CD4-positive, alpha-beta memory T cell (primary cell): ENCODE measurements around the gene TOB2. TPM values are rescaled to one million over a fixed set of nuclear protein-coding genes. Genes with fewer than 3 reads are reported as not detected.

ENCODE experiments used
- CTCF ChIA-PET: fragments of 350-600 bp; sonication (Branson Sonifier 250); formaldehyde crosslinking; loops from one replicate; lab custom pipeline; 2021; ENCODE audit warnings: inconsistent platforms; ENCODE audit not compliant: partially characterized antibody; lab: Charles Lee
- POLR2A ChIA-PET: fragments of 350-600 bp; sonication (Branson Sonifier 250); formaldehyde crosslinking; loops from one replicate; lab custom pipeline; 2021; ENCODE audit not compliant: partially characterized antibody; lab: Charles Lee
- DNase-seq, 5 donors: peaks; one replicate each; pipeline versions ENCODE4 v3.0.0 to v3.0.0-alpha.2; 2020 to 2022; ENCODE audit warnings: mixed read lengths in 1 of 5
- H3K27ac ChIP-seq: one replicate; pipeline ENCODE4 v1.7.0; 2013; ENCODE audit warnings: low read depth, low read length
- H3K27me3 ChIP-seq: 2 replicates; pipeline ENCODE4 v1.7.0; 2013; ENCODE audit warnings: mild to moderate bottlenecking, low read length, moderate library complexity; ENCODE audit not compliant: insufficient read depth
- H3K36me3 ChIP-seq: 2 replicates; pipeline ENCODE4 v1.7.0; 2013; ENCODE audit warnings: mild to moderate bottlenecking, low read length, moderate library complexity; ENCODE audit not compliant: insufficient read depth
- H3K4me1 ChIP-seq: 2 replicates; pipeline ENCODE4 v1.7.0; 2013; ENCODE audit warnings: mild to moderate bottlenecking, low read length, moderate library complexity; ENCODE audit not compliant: insufficient read depth
- H3K4me3 ChIP-seq, 2 donors: one replicate each; pipeline ENCODE4 v1.7.0; 2013; ENCODE audit warnings: low read length in 2 of 2, mild to moderate bottlenecking in 1 of 2
- H3K9me3 ChIP-seq, 2 donors: one replicate each; pipeline ENCODE4 v1.7.0; 2013; ENCODE audit warnings: low read length in 2 of 2, control low read depth in 1 of 2; ENCODE audit not compliant: control insufficient read depth in 1 of 2
- H3K27ac Mint-ChIP-seq, 7 donors: one replicate each; pipeline ENCODE4 v1.8.0; 2020 to 2021; ENCODE audit warnings: mixed read lengths in 7 of 7, mild to moderate bottlenecking in 6 of 7, inconsistent platforms in 3 of 7, moderate library complexity in 3 of 7
- H3K27me3 Mint-ChIP-seq, 2 donors: one replicate each; pipeline ENCODE4 v1.8.0; 2020 to 2021; ENCODE audit warnings: mixed read lengths in 2 of 2
- H3K36me3 Mint-ChIP-seq, 2 donors: one replicate each; pipeline ENCODE4 v1.8.0; 2020 to 2021; ENCODE audit warnings: mixed read lengths in 2 of 2, inconsistent platforms in 1 of 2, mild to moderate bottlenecking in 1 of 2
- H3K4me1 Mint-ChIP-seq, 4 donors: one replicate each; pipeline ENCODE4 v1.8.0; 2020 to 2021; ENCODE audit warnings: mixed read lengths in 4 of 4, mild to moderate bottlenecking in 1 of 4
- H3K4me3 Mint-ChIP-seq, 8 donors: one replicate each; pipeline ENCODE4 v1.8.0; 2020 to 2021; ENCODE audit warnings: mixed read lengths in 8 of 8, mild to moderate bottlenecking in 7 of 8, moderate library complexity in 6 of 8, inconsistent platforms in 3 of 8
- H3K9me3 Mint-ChIP-seq, 8 donors: one replicate each; pipeline ENCODE4 v1.8.0; 2020 to 2021; ENCODE audit warnings: mixed read lengths in 8 of 8, mild to moderate bottlenecking in 5 of 8, inconsistent platforms in 3 of 8, moderate library complexity in 1 of 8
- intact Hi-C: fragments of 100-400 bp; cut with micrococcal nuclease; formaldehyde crosslinking; loops from one replicate; pipeline ENCODE4 v1.15.1; 2023
- polyA plus RNA-seq, 2 donors: library from polyadenylated mRNA; unstranded; fragments of 300-500 nt; fragmentation: Illumina TruSeq; gene quantifications; one replicate each; pipeline ENCODE4 v1.2.3, GENCODE V29; 2021
- total RNA-seq, 2 experiments: library from RNA; stranded (reverse); gene quantifications; one replicate each; pipeline ENCODE4 v1.2.3, GENCODE V29; 2021

TOB2 gene
- total and polyA plus RNA-seq, 4 experiments from 2014 or later, result 9.6 to 38.7 (median 32.0) TPM

- Mint-ChIP-seq H3K4me1 (peaks cover 3 to 27% (median 12%) of the 10 kb centered on the region in 4 donors), H3K4me3 (no peak overlapping the region), H3K9me3 (no peaks in the 10 kb centered on the region), H3K27me3 (no peaks in the 10 kb centered on the region), H3K36me3 (peaks cover 12 to 39% of the 10 kb centered on the region in 2 donors), H3K27ac (peak overlapping the region in 3 of 7 donors; percentile 37 to 42 (median 38))
- H3K27me3 ChIP-seq, result no peaks in the 10 kb centered on the region
- intact Hi-C loops, result no loop called here
- peaks cover 3% of the 10 kb centered on the region for H3K4me1 ChIP-seq
- CTCF ChIA-PET, result no interaction called here
- H3K9me3 ChIP-seq, result no peaks in the 10 kb centered on the region
- H3K4me3 ChIP-seq, result no peak overlapping the region
- POLR2A ChIA-PET, result no interaction called here
- peaks cover 21% of the 10 kb centered on the region for H3K36me3 ChIP-seq
- H3K27ac ChIP-seq, result no peak overlapping the region
- DNase-seq, result no peak
These were observed 14.9 kb downstream of the TOB2 start for GRCh38 chr22:41431656-41432055.

- no peaks in the 10 kb centered on the region for H3K9me3 Mint-ChIP-seq
- H3K27me3 ChIP-seq, result no peaks in the 10 kb centered on the region
- no peak overlapping the region for H3K4me3 Mint-ChIP-seq
- peaks cover 11 to 29% of the 10 kb centered on the region in 2 donors for H3K36me3 Mint-ChIP-seq
- POLR2A ChIA-PET, result interaction anchor here (1.5 kb wide), 1 partner anchor 19 kb away, joined by 3 read pairs; no protein-coding TSS in a partner anchor
- H3K36me3 ChIP-seq, result peaks cover 4% of the 10 kb centered on the region
- intact Hi-C loops, result no loop called here
- H3K27ac ChIP-seq, result no peak overlapping the region
- CTCF ChIA-PET, result no interaction called here
- peaks cover 10 to 31% (median 19%) of the 10 kb centered on the region in 4 donors for H3K4me1 Mint-ChIP-seq
- H3K9me3 ChIP-seq, result no peaks in the 10 kb centered on the region
- no peak for DNase-seq
- no peaks in the 10 kb centered on the region for H3K27me3 Mint-ChIP-seq
- peaks cover 17% of the 10 kb centered on the region for H3K4me1 ChIP-seq
- no peak overlapping the region for H3K4me3 ChIP-seq
- H3K27ac Mint-ChIP-seq, result peak overlapping the region in 2 of 7 donors; percentile 8 to 14
These were observed 16.7 kb downstream of the TOB2 start for GRCh38 chr22:41429951-41430332.

GRCh38 chr22:41429232-41429950, 17.2 kb downstream of the TOB2 start:
- H3K27me3 ChIP-seq, result no peaks in the 10 kb centered on the region
- H3K9me3 ChIP-seq, result no peaks in the 10 kb centered on the region
- Mint-ChIP-seq H3K9me3 (no peaks in the 10 kb centered on the region), H3K4me1 (peaks cover 10 to 27% (median 19%) of the 10 kb centered on the region in 4 donors), H3K27me3 (no peaks in the 10 kb centered on the region), H3K36me3 (peaks cover 11 to 25% of the 10 kb centered on the region in 2 donors), H3K4me3 (no peak overlapping the region), H3K27ac (peak overlapping the region in 3 of 7 donors; percentile 8 to 64 (median 14))
- intact Hi-C loops, result no loop called here
- H3K4me1 ChIP-seq, result peaks cover 17% of the 10 kb centered on the region
- POLR2A ChIA-PET, result interaction anchor here (1.0 to 1.5 kb wide), 2 partner anchors 18 to 20 kb away, joined by 3 read pairs; no protein-coding TSS in a partner anchor
- DNase-seq, result no peak
- H3K36me3 ChIP-seq, result no peaks in the 10 kb centered on the region
- H3K4me3 ChIP-seq, result no peak overlapping the region
- H3K27ac ChIP-seq, result no peak overlapping the region
- CTCF ChIA-PET, result no interaction called here

- peak; percentile 26 to 65 (median 41) for DNase-seq
- peak overlapping the region; percentile 73 to 95 (median 92) for H3K27ac Mint-ChIP-seq
- no peaks in the 10 kb centered on the region for H3K27me3 ChIP-seq
- H3K4me3 ChIP-seq, result no peak overlapping the region
- no peaks in the 10 kb centered on the region for H3K9me3 ChIP-seq
- H3K27ac ChIP-seq, result peak overlapping the region; percentile 35
- peaks cover 17% of the 10 kb centered on the region for H3K4me1 ChIP-seq
- H3K4me1 Mint-ChIP-seq, result peaks cover 10 to 17% (median 13%) of the 10 kb centered on the region in 4 donors
- H3K36me3 Mint-ChIP-seq, result peaks cover 4 to 9% of the 10 kb centered on the region in 2 donors
- ChIA-PET POLR2A (interaction anchor here (0.6 to 3.1 kb wide), 5 partner anchors 21 to 569 kb away, joined by 3 to 11 read pairs (median 4); partner anchors contain the start of genes ACO2, PHF5A, ST13 and TOB2), CTCF (interaction anchor here (3.1 kb wide), 1 partner anchor 23 kb away, joined by 10 read pairs; no protein-coding TSS in a partner anchor)
- no peaks in the 10 kb centered on the region for H3K27me3 Mint-ChIP-seq
- H3K9me3 Mint-ChIP-seq, result no peaks in the 10 kb centered on the region
- no peaks in the 10 kb centered on the region for H3K36me3 ChIP-seq
- H3K4me3 Mint-ChIP-seq, result peak overlapping the region in 6 of 8 donors; percentile 10 to 74 (median 40)
- intact Hi-C loops, result no loop called here
These were observed 20.8 kb downstream of the TOB2 start for GRCh38 chr22:41425660-41426365.

- POLR2A ChIA-PET, result interaction anchor here (3.9 kb wide), 1 partner anchor 27 kb away, joined by 20 read pairs; the partner anchor contains the start of gene TOB2
- H3K4me1 ChIP-seq, result peaks cover 23% of the 10 kb centered on the region
- Mint-ChIP-seq H3K27me3 (no peaks in the 10 kb centered on the region), H3K9me3 (no peaks in the 10 kb centered on the region), H3K36me3 (peaks cover 0 to 5% of the 10 kb centered on the region in 2 donors), H3K4me1 (peaks cover 9 to 26% (median 17%) of the 10 kb centered on the region in 4 donors), H3K4me3 (no peak overlapping the region), H3K27ac (peak overlapping the region in 5 of 7 donors; percentile 4 to 61 (median 8))
- H3K27ac ChIP-seq, result no peak overlapping the region
- H3K4me3 ChIP-seq, result no peak overlapping the region
- intact Hi-C loops, result no loop called here
- H3K27me3 ChIP-seq, result no peaks in the 10 kb centered on the region
- no peaks in the 10 kb centered on the region for H3K36me3 ChIP-seq
- no peak for DNase-seq
- H3K9me3 ChIP-seq, result no peaks in the 10 kb centered on the region
- CTCF ChIA-PET, result interaction anchor here (0.6 to 1.8 kb wide), 2 partner anchors 100 to 385 kb away, joined by 3 to 4 read pairs; no protein-coding TSS in a partner anchor
These were observed 27.9 kb downstream of the TOB2 start for GRCh38 chr22:41418717-41419116.

GRCh38 chr22:41417622-41418390, 28.8 kb downstream of the TOB2 start:
- no peaks in the 10 kb centered on the region for H3K9me3 ChIP-seq
- ChIA-PET CTCF (interaction anchor here (1.5 kb wide), 1 partner anchor 14 kb away, joined by 11 read pairs; no protein-coding TSS in a partner anchor), POLR2A (interaction anchor here (1.8 to 3.9 kb wide), 2 partner anchors 28 to 51 kb away, joined by 5 to 20 read pairs; partner anchors contain the start of genes ACO2, PHF5A and TOB2)
- intact Hi-C loops, result no loop called here
- Mint-ChIP-seq H3K4me1 (peaks cover 9 to 32% (median 18%) of the 10 kb centered on the region in 4 donors), H3K9me3 (no peaks in the 10 kb centered on the region), H3K4me3 (peak overlapping the region in 1 of 8 donors; percentile 36), H3K27me3 (no peaks in the 10 kb centered on the region), H3K36me3 (peaks cover 0 to 9% of the 10 kb centered on the region in 2 donors), H3K27ac (peak overlapping the region in 1 of 7 donors; percentile 61)
- peaks cover 26% of the 10 kb centered on the region for H3K4me1 ChIP-seq
- no peak for DNase-seq
- no peak overlapping the region for H3K4me3 ChIP-seq
- no peaks in the 10 kb centered on the region for H3K27me3 ChIP-seq
- no peak overlapping the region for H3K27ac ChIP-seq
- no peaks in the 10 kb centered on the region for H3K36me3 ChIP-seq
